Measurements from ENCODE around the gene PPID.

The PPID gene

GRCh38 chr4:158678767-158679166, 44.4 kb downstream of the PPID start:
- H3K27me3 ChIP-seq (ENCODE audit: insufficient read depth, low read depth) = no peaks in the 10 kb centered on the region
- no peak for TF ChIP-seq CTCF (conservative IDR thresholded peaks at IDR 0.05; ENCODE audit: low read depth, low read length)
- no peaks in the 10 kb centered on the region; the same call in 1 of the 2 replicates for H3K79me2 ChIP-seq (ENCODE audit: insufficient read depth, low read depth)

GRCh38 chr4:158676076-158676475, 47.1 kb downstream of the PPID start:
- H2AFZ ChIP-seq (ENCODE audit: low read depth) = no peak overlapping the region
- no peak for TF ChIP-seq CTCF (conservative IDR thresholded peaks at IDR 0.05; ENCODE audit: low read depth, low read length)
- peaks cover 12% of the 10 kb centered on the region for H3K4me1 ChIP-seq (ENCODE audit: low read depth, poor library complexity, severe bottlenecking)
- H3K79me2 ChIP-seq (ENCODE audit: insufficient read depth, low read depth) = peaks cover 1% of the 10 kb centered on the region; the same call in 1 of the 2 replicates
- H3K36me3 ChIP-seq (ENCODE audit: insufficient read depth) = no peaks in the 10 kb centered on the region
- H3K9ac ChIP-seq = no peak overlapping the region
- H3K27me3 ChIP-seq (ENCODE audit: insufficient read depth, low read depth) = no peaks in the 10 kb centered on the region
- H3K4me3 ChIP-seq (IDR thresholded peaks at IDR 0.05; ENCODE audit: insufficient read depth, low read depth, low read length) = no peak overlapping the region
- H3K4me2 ChIP-seq = no peak overlapping the region
- H3K27ac ChIP-seq = no peak overlapping the region
- no peaks in the 10 kb centered on the region for H4K20me1 ChIP-seq (ENCODE audit: insufficient read depth)

More at GRCh38 chr4:158678767-158679166, 44.4 kb downstream of the PPID start:
- H3K4me3 ChIP-seq (IDR thresholded peaks at IDR 0.05; ENCODE audit: insufficient read depth, low read depth, low read length) = no peak overlapping the region
- no peaks in the 10 kb centered on the region for H4K20me1 ChIP-seq (ENCODE audit: insufficient read depth)
- H2AFZ ChIP-seq (ENCODE audit: low read depth) = no peak overlapping the region
- peaks cover 3% of the 10 kb centered on the region for H3K4me1 ChIP-seq (ENCODE audit: low read depth, poor library complexity, severe bottlenecking)
- no peaks in the 10 kb centered on the region for H3K36me3 ChIP-seq (ENCODE audit: insufficient read depth)
- H3K27ac ChIP-seq = no peak overlapping the region
- no peak overlapping the region for H3K9ac ChIP-seq
- no peak overlapping the region for H3K4me2 ChIP-seq

- TF ChIP-seq CTCF (conservative IDR thresholded peaks at IDR 0.05; ENCODE audit: low read depth, low read length) = no peak
- Histone ChIP-seq H3K9ac (no peak overlapping the region), H3K79me2 (ENCODE audit: insufficient read depth, low read depth) (peaks cover 26% of the 10 kb centered on the region), H4K20me1 (ENCODE audit: insufficient read depth) (no peaks in the 10 kb centered on the region; the same call in 1 of the 2 replicates), H2AFZ (ENCODE audit: low read depth) (no peak overlapping the region), H3K36me3 (ENCODE audit: insufficient read depth) (no peaks in the 10 kb centered on the region), H3K4me2 (peak overlapping the region; percentile 52), H3K27me3 (ENCODE audit: insufficient read depth, low read depth) (no peaks in the 10 kb centered on the region), H3K27ac (no peak overlapping the region), H3K4me3 (IDR thresholded peaks at IDR 0.05; ENCODE audit: insufficient read depth, low read depth, low read length) (no peak overlapping the region), H3K4me1 (ENCODE audit: low read depth, poor library complexity, severe bottlenecking) (peaks cover 26% of the 10 kb centered on the region)
Measured at GRCh38 chr4:158673633-158674032, 49.6 kb downstream of the PPID start.

- peaks cover 33% of the 10 kb centered on the region for H3K4me1 ChIP-seq (ENCODE audit: low read depth, poor library complexity, severe bottlenecking)
- no peaks in the 10 kb centered on the region; the same call in 1 of the 2 replicates for H4K20me1 ChIP-seq (ENCODE audit: insufficient read depth)
- no peaks in the 10 kb centered on the region for H3K36me3 ChIP-seq (ENCODE audit: insufficient read depth)
- H3K27ac ChIP-seq = peak within 1 kb of the TSS; percentile 91
- peak; percentile 57 for TF ChIP-seq CTCF (conservative IDR thresholded peaks at IDR 0.05; ENCODE audit: low read depth, low read length)
- H3K9ac ChIP-seq = peak within 1 kb of the TSS; percentile 90
- peak within 1 kb of the TSS; percentile 32 for H3K4me3 ChIP-seq (IDR thresholded peaks at IDR 0.05; ENCODE audit: insufficient read depth, low read depth, low read length)
- H2AFZ ChIP-seq (ENCODE audit: low read depth) = peak within 1 kb of the TSS; percentile 96
- no peaks in the 10 kb centered on the region for H3K27me3 ChIP-seq (ENCODE audit: insufficient read depth, low read depth)
- peak within 1 kb of the TSS; percentile 75 for H3K4me2 ChIP-seq
- H3K79me2 ChIP-seq (ENCODE audit: insufficient read depth, low read depth) = peaks cover 41% of the 10 kb centered on the region
Measured at GRCh38 chr4:158671915-158672806, 51.0 kb downstream of the PPID start, which contains the start of gene ETFDH. TSS of gene ETFDH (plus strand) at chr4:158672296. CDS start at chr4:158672457, 161 bp downstream.
